ENCODE results near the gene IFNL1.

The IFNL1 gene

GRCh38 chr19:39318690-39319089, 22.5 kb downstream of the IFNL1 start:
- Histone ChIP-seq H3K9ac (ENCODE audit: low read depth in 1 of 2, low read length in 2 of 2) (no peak overlapping the region), H3K36me3 (ENCODE audit: control insufficient read depth in 1 of 2, insufficient read depth in 2 of 2, low read length in 2 of 2) (no peaks in the 10 kb centered on the region), H3K4me3 (ENCODE audit: low read depth in 1 of 2, low read length in 2 of 2) (no peak overlapping the region), H3K27ac (ENCODE audit: low read depth, low read length) (no peak overlapping the region), H3K27me3 (ENCODE audit: control insufficient read depth in 1 of 2, insufficient read depth in 2 of 2, low read length in 2 of 2) (peaks cover 0 to 9% of the 10 kb centered on the region in 2 donors), H3K9me3 (ENCODE audit: control insufficient read depth in 1 of 2, low read length in 2 of 2) (no peaks in the 10 kb centered on the region), H3K4me1 (ENCODE audit: control insufficient read depth in 1 of 2, insufficient read depth in 2 of 2, low read length in 2 of 2) (peaks cover 0 to 4% of the 10 kb centered on the region in 2 donors)

GRCh38 chr19:39319098-39319891, 23.1 kb downstream of the IFNL1 start:
- no peak overlapping the region for H3K4me3 ChIP-seq (ENCODE audit: low read depth in 1 of 2, low read length in 2 of 2)
- peaks cover 0 to 4% of the 10 kb centered on the region in 2 donors for H3K4me1 ChIP-seq (ENCODE audit: control insufficient read depth in 1 of 2, insufficient read depth in 2 of 2, low read length in 2 of 2)
- no peak overlapping the region for H3K9ac ChIP-seq (ENCODE audit: low read depth in 1 of 2, low read length in 2 of 2)
- no peaks in the 10 kb centered on the region for H3K36me3 ChIP-seq (ENCODE audit: control insufficient read depth in 1 of 2, insufficient read depth in 2 of 2, low read length in 2 of 2)
- H3K27ac ChIP-seq (ENCODE audit: low read depth, low read length) = no peak overlapping the region
- H3K27me3 ChIP-seq (ENCODE audit: control insufficient read depth in 1 of 2, insufficient read depth in 2 of 2, low read length in 2 of 2) = peaks cover 0 to 9% of the 10 kb centered on the region in 2 donors
- no peaks in the 10 kb centered on the region for H3K9me3 ChIP-seq (ENCODE audit: control insufficient read depth in 1 of 2, low read length in 2 of 2)

GRCh38 chr19:39319892-39320248, 23.7 kb downstream of the IFNL1 start:
- no peaks in the 10 kb centered on the region for H3K36me3 ChIP-seq (ENCODE audit: control insufficient read depth in 1 of 2, insufficient read depth in 2 of 2, low read length in 2 of 2)
- H3K9me3 ChIP-seq (ENCODE audit: control insufficient read depth in 1 of 2, low read length in 2 of 2) = no peaks in the 10 kb centered on the region
- H3K9ac ChIP-seq (ENCODE audit: low read depth in 1 of 2, low read length in 2 of 2) = peak overlapping the region in 1 of 2 donors; percentile 39
- H3K4me3 ChIP-seq (ENCODE audit: low read depth in 1 of 2, low read length in 2 of 2) = peak overlapping the region; percentile 68 to 69
- peaks cover 0 to 9% of the 10 kb centered on the region in 2 donors for H3K27me3 ChIP-seq (ENCODE audit: control insufficient read depth in 1 of 2, insufficient read depth in 2 of 2, low read length in 2 of 2)
- peaks cover 0 to 4% of the 10 kb centered on the region in 2 donors for H3K4me1 ChIP-seq (ENCODE audit: control insufficient read depth in 1 of 2, insufficient read depth in 2 of 2, low read length in 2 of 2)
- no peak overlapping the region for H3K27ac ChIP-seq (ENCODE audit: low read depth, low read length)

- Histone ChIP-seq H3K4me3 (ENCODE audit: low read depth in 1 of 2, low read length in 2 of 2) (no peak overlapping the region), H3K27me3 (ENCODE audit: control insufficient read depth in 1 of 2, insufficient read depth in 2 of 2, low read length in 2 of 2) (peaks cover 0 to 9% of the 10 kb centered on the region in 2 donors), H3K27ac (ENCODE audit: low read depth, low read length) (no peak overlapping the region), H3K9me3 (ENCODE audit: control insufficient read depth in 1 of 2, low read length in 2 of 2) (no peaks in the 10 kb centered on the region), H3K9ac (ENCODE audit: low read depth in 1 of 2, low read length in 2 of 2) (no peak overlapping the region), H3K4me1 (ENCODE audit: control insufficient read depth in 1 of 2, insufficient read depth in 2 of 2, low read length in 2 of 2) (peaks cover 0 to 4% of the 10 kb centered on the region in 2 donors), H3K36me3 (ENCODE audit: control insufficient read depth in 1 of 2, insufficient read depth in 2 of 2, low read length in 2 of 2) (no peaks in the 10 kb centered on the region)
Observed at GRCh38 chr19:39321117-39321831, 25.1 kb downstream of the IFNL1 start.

- Histone ChIP-seq H3K9ac (ENCODE audit: low read depth in 1 of 2, low read length in 2 of 2) (no peak overlapping the region), H3K4me3 (ENCODE audit: low read depth in 1 of 2, low read length in 2 of 2) (no peak overlapping the region), H3K4me1 (ENCODE audit: control insufficient read depth in 1 of 2, insufficient read depth in 2 of 2, low read length in 2 of 2) (peaks cover 0 to 4% of the 10 kb centered on the region in 2 donors), H3K36me3 (ENCODE audit: control insufficient read depth in 1 of 2, insufficient read depth in 2 of 2, low read length in 2 of 2) (no peaks in the 10 kb centered on the region), H3K27ac (ENCODE audit: low read depth, low read length) (no peak overlapping the region), H3K9me3 (ENCODE audit: control insufficient read depth in 1 of 2, low read length in 2 of 2) (no peaks in the 10 kb centered on the region), H3K27me3 (ENCODE audit: control insufficient read depth in 1 of 2, insufficient read depth in 2 of 2, low read length in 2 of 2) (peaks cover 0 to 9% of the 10 kb centered on the region in 2 donors)
Observed at GRCh38 chr19:39321832-39322176, 25.6 kb downstream of the IFNL1 start.

GRCh38 chr19:39324242-39324842, 28.1 kb downstream of the IFNL1 start:
- peaks cover 0 to 9% of the 10 kb centered on the region in 2 donors for H3K27me3 ChIP-seq (ENCODE audit: control insufficient read depth in 1 of 2, insufficient read depth in 2 of 2, low read length in 2 of 2)
- no peak overlapping the region for H3K27ac ChIP-seq (ENCODE audit: low read depth, low read length)
- peaks cover 0 to 4% of the 10 kb centered on the region in 2 donors for H3K4me1 ChIP-seq (ENCODE audit: control insufficient read depth in 1 of 2, insufficient read depth in 2 of 2, low read length in 2 of 2)
- no peak overlapping the region for H3K9ac ChIP-seq (ENCODE audit: low read depth in 1 of 2, low read length in 2 of 2)
- no peaks in the 10 kb centered on the region for H3K36me3 ChIP-seq (ENCODE audit: control insufficient read depth in 1 of 2, insufficient read depth in 2 of 2, low read length in 2 of 2)
- no peak overlapping the region for H3K4me3 ChIP-seq (ENCODE audit: low read depth in 1 of 2, low read length in 2 of 2)
- no peaks in the 10 kb centered on the region for H3K9me3 ChIP-seq (ENCODE audit: control insufficient read depth in 1 of 2, low read length in 2 of 2)

GRCh38 chr19:39325778-39326665, 29.8 kb downstream of the IFNL1 start:
- Histone ChIP-seq H3K4me1 (ENCODE audit: control insufficient read depth in 1 of 2, insufficient read depth in 2 of 2, low read length in 2 of 2) (no peaks in the 10 kb centered on the region), H3K36me3 (ENCODE audit: control insufficient read depth in 1 of 2, insufficient read depth in 2 of 2, low read length in 2 of 2) (no peaks in the 10 kb centered on the region), H3K4me3 (ENCODE audit: low read depth in 1 of 2, low read length in 2 of 2) (no peak overlapping the region), H3K9ac (ENCODE audit: low read depth in 1 of 2, low read length in 2 of 2) (no peak overlapping the region), H3K9me3 (ENCODE audit: control insufficient read depth in 1 of 2, low read length in 2 of 2) (no peaks in the 10 kb centered on the region), H3K27ac (ENCODE audit: low read depth, low read length) (no peak overlapping the region), H3K27me3 (ENCODE audit: control insufficient read depth in 1 of 2, insufficient read depth in 2 of 2, low read length in 2 of 2) (peaks cover 0 to 4% of the 10 kb centered on the region in 2 donors)

GRCh38 chr19:39327363-39328045, 31.3 kb downstream of the IFNL1 start:
- no peaks in the 10 kb centered on the region for H3K27me3 ChIP-seq (ENCODE audit: control insufficient read depth in 1 of 2, insufficient read depth in 2 of 2, low read length in 2 of 2)
- no peak overlapping the region for H3K4me3 ChIP-seq (ENCODE audit: low read depth in 1 of 2, low read length in 2 of 2)
- no peaks in the 10 kb centered on the region for H3K4me1 ChIP-seq (ENCODE audit: control insufficient read depth in 1 of 2, insufficient read depth in 2 of 2, low read length in 2 of 2)
- H3K36me3 ChIP-seq (ENCODE audit: control insufficient read depth in 1 of 2, insufficient read depth in 2 of 2, low read length in 2 of 2) = no peaks in the 10 kb centered on the region
- no peaks in the 10 kb centered on the region for H3K9me3 ChIP-seq (ENCODE audit: control insufficient read depth in 1 of 2, low read length in 2 of 2)
- no peak overlapping the region for H3K27ac ChIP-seq (ENCODE audit: low read depth, low read length)
- no peak overlapping the region for H3K9ac ChIP-seq (ENCODE audit: low read depth in 1 of 2, low read length in 2 of 2)

- Histone ChIP-seq H3K27ac (ENCODE audit: low read depth, low read length) (no peak overlapping the region), H3K4me3 (ENCODE audit: low read depth in 1 of 2, low read length in 2 of 2) (no peak overlapping the region), H3K9ac (ENCODE audit: low read depth in 1 of 2, low read length in 2 of 2) (no peak overlapping the region), H3K27me3 (ENCODE audit: control insufficient read depth in 1 of 2, insufficient read depth in 2 of 2, low read length in 2 of 2) (no peaks in the 10 kb centered on the region), H3K9me3 (ENCODE audit: control insufficient read depth in 1 of 2, low read length in 2 of 2) (no peaks in the 10 kb centered on the region), H3K36me3 (ENCODE audit: control insufficient read depth in 1 of 2, insufficient read depth in 2 of 2, low read length in 2 of 2) (no peaks in the 10 kb centered on the region), H3K4me1 (ENCODE audit: control insufficient read depth in 1 of 2, insufficient read depth in 2 of 2, low read length in 2 of 2) (no peaks in the 10 kb centered on the region)
Observed at GRCh38 chr19:39328046-39328705, 32.0 kb downstream of the IFNL1 start.

All from duodenal mucosa (tissue), 2 donors.